K562 (cell line): ENCODE results near the gene CAPN2. TPM values are rescaled to one million over a fixed set of nuclear protein-coding genes. Genes with fewer than 3 reads are reported as not detected.

Experiments
- ATAC-seq: fragments of 200-7000 bp; cut with Tn5 transposase; 3 replicates; pipeline ENCODE4 v1.9.1; 2020; ENCODE audit warnings: moderate library complexity
- BruUV-seq: library from RNA; stranded (reverse); fragments of 400-500 nt; replicated peaks from 2 replicates; lab custom pipeline; 2021; lab: Mats Ljungman, UMichigan
- CTCF ChIA-PET: fragments of 300-600 bp; formaldehyde crosslinking; extraction: SDS; loops from one replicate; lab custom pipeline; 2021; ENCODE audit warnings: low intra/inter-chr PET ratio; lab: Yijun Ruan, JAX
- POLR2A ChIA-PET: fragments of 300-600, 350-650 bp; sonication (Branson Sonifier 250); formaldehyde crosslinking; extraction: SDS; loops from one replicate; lab custom pipeline; 2021; ENCODE audit warnings: antibody characterized with exemption, inconsistent platforms; lab: Yijun Ruan, JAX
- DNase-seq, 4 experiments: peaks; one replicate each; pipeline versions ENCODE4 v3.0.0 to v3.0.0-alpha.2; 2011 to 2018; ENCODE audit warnings: low spot score in 3 of 4, mixed read lengths in 3 of 4; ENCODE audit errors: extremely low read depth in 1 of 4
- FAIRE-seq: peaks from 2 replicates; lab custom pipeline; 2011; peaks lifted over from hg19 to GRCh38; lab: Jason Lieb, UNC
- H2AFZ ChIP-seq: 2 replicates; pipeline ENCODE4 v1.6.0; 2011; ENCODE audit warnings: low read depth, low read length, control low read depth, inconsistent platforms
- H3K27ac ChIP-seq: fragments of 200-600 bp; 3 replicates; pipeline ENCODE4 v1.8.0; 2011; ENCODE audit warnings: low read depth, mild to moderate bottlenecking, control low read depth, inconsistent platforms, low read length, moderate library complexity, mixed read lengths; ENCODE audit errors: extremely low read depth
- H3K27me3 ChIP-seq, 2 experiments: fragments of 300-600 bp in 1 of 2; 2 replicates in 1 of 2; 3 replicates in 1 of 2; pipeline versions ENCODE4 v1.6.0 to v1.8.0; 2011; ENCODE audit warnings: inconsistent platforms in 2 of 2, low read length in 2 of 2, mild to moderate bottlenecking in 1 of 2, mixed read lengths in 1 of 2, moderate library complexity in 1 of 2; ENCODE audit not compliant: control insufficient read depth in 2 of 2, insufficient read depth in 2 of 2
- H3K36me3 ChIP-seq: fragments of 300-600 bp; 3 replicates; pipeline ENCODE4 v1.8.0; 2011; ENCODE audit warnings: mild to moderate bottlenecking, low read length, inconsistent platforms; ENCODE audit not compliant: control insufficient read depth, insufficient read depth
- H3K4me1 ChIP-seq, 2 experiments: fragments of 200-600 bp in 1 of 2; replicated peaks in 1 of 2; 2 replicates in 1 of 2; 3 replicates in 1 of 2; pipeline versions ENCODE4 v1.5.1 to v1.8.0; 2011; ENCODE audit warnings: inconsistent platforms in 2 of 2, low read length in 2 of 2, mild to moderate bottlenecking in 1 of 2, mixed read lengths in 1 of 2, moderate library complexity in 1 of 2; ENCODE audit not compliant: control insufficient read depth in 2 of 2, insufficient read depth in 2 of 2
- H3K4me2 ChIP-seq: 2 replicates; pipeline ENCODE4 v1.6.1; 2011; ENCODE audit warnings: low read length, control low read depth, inconsistent platforms, mixed read lengths; ENCODE audit not compliant: insufficient read depth
- H3K4me3 ChIP-seq: fragments of 200-600 bp; sonication (generic), shearing (Covaris generic); 2 replicates; pipeline ENCODE4 v1.5.1; 2016; ENCODE audit warnings: control low read depth, inconsistent platforms
- H3K79me2 ChIP-seq: fragments of 200-600 bp; 3 replicates; pipeline ENCODE4 v1.8.0; 2011; ENCODE audit warnings: low read length, inconsistent platforms; ENCODE audit not compliant: control insufficient read depth, insufficient read depth
- H3K9ac ChIP-seq, 2 experiments: 2 replicates each; pipeline versions ENCODE4 v1.6.0 to v1.6.1; 2011; ENCODE audit warnings: low read depth in 2 of 2, low read length in 2 of 2, control low read depth in 1 of 2, inconsistent platforms in 1 of 2, mild to moderate bottlenecking in 1 of 2, mixed read lengths in 1 of 2; ENCODE audit not compliant: insufficient read depth in 1 of 2
- H3K9me1 ChIP-seq: one replicate; pipeline ENCODE4 v1.6.0; 2011; ENCODE audit warnings: inconsistent platforms, mild to moderate bottlenecking, low read length, moderate library complexity; ENCODE audit not compliant: control insufficient read depth, insufficient read depth
- H3K9me3 ChIP-seq: replicated peaks from 2 replicates; pipeline ENCODE4 v1.5.1; 2011; ENCODE audit warnings: low read depth, low read length, inconsistent platforms; ENCODE audit not compliant: control insufficient read depth, insufficient read depth
- H4K20me1 ChIP-seq: replicated peaks from 2 replicates; pipeline ENCODE4 v1.6.1; 2011; ENCODE audit warnings: low read length, inconsistent platforms, mixed read lengths; ENCODE audit not compliant: control insufficient read depth, insufficient read depth
- BMI1 ChIP-seq: fragments of 150-350 bp; IDR thresholded peaks from 2 replicates; pipeline ENCODE4 v1.6.1; 2014; ENCODE audit warnings: low read length
- MAFF ChIP-seq: IDR thresholded peaks from 2 replicates; pipeline ENCODE4 v1.6.1; 2012; ENCODE audit warnings: low read length, improper control_type of control experiment
- POLR2AphosphoS2 ChIP-seq: IDR thresholded peaks from 2 replicates; pipeline ENCODE4 v1.6.1; 2012; ENCODE audit warnings: low read length, improper control_type of control experiment
- RUNX1 ChIP-seq: sonication (generic); IDR thresholded peaks from 2 replicates; pipeline ENCODE4 v1.6.1; 2016; ENCODE audit warnings: antibody characterized with exemption, low read depth
- SAFB ChIP-seq: fragments of 200-400 bp; formaldehyde crosslinking; IDR thresholded peaks from 2 replicates; pipeline ENCODE4 v1.6.1; 2017; ENCODE audit warnings: low read depth, low read length, borderline replicate concordance
- TOE1 ChIP-seq, 2 experiments: fragments of 450-650 bp in 1 of 2; sonication (generic) in 1 of 2; formaldehyde crosslinking in 1 of 2; IDR thresholded peaks; 2 replicates each; pipeline versions ENCODE4 v1.7.1 to v1.8.0; 2016 to 2022; ENCODE audit warnings: borderline replicate concordance in 2 of 2, mild to moderate bottlenecking in 2 of 2, antibody characterized with exemption in 1 of 2, inconsistent platforms in 1 of 2, low read depth in 1 of 2, missing genetic modification reagents in 1 of 2, moderate library complexity in 1 of 2
- TRIM25 ChIP-seq: fragments of 450-650 bp; IDR thresholded peaks from 2 replicates; pipeline ENCODE4 v1.7.0; 2016; ENCODE audit warnings: borderline replicate concordance
- XRCC5 ChIP-seq: fragments of 200-400 bp; formaldehyde crosslinking; IDR thresholded peaks from 2 replicates; pipeline ENCODE4 v1.6.1; 2017; ENCODE audit warnings: low read depth, mild to moderate bottlenecking, low read length
- ZNF232 ChIP-seq: sonication (generic); formaldehyde crosslinking; IDR thresholded peaks from 2 replicates; pipeline ENCODE4 v1.8.0; 2022; ENCODE audit warnings: mild to moderate bottlenecking, missing genetic modification reagents
- ZNF263 ChIP-seq: sonication (generic); formaldehyde crosslinking; IDR thresholded peaks from 2 replicates; pipeline ENCODE4 v1.8.0; 2022; ENCODE audit warnings: mild to moderate bottlenecking, missing genetic modification reagents, borderline replicate concordance
- ZNF395 ChIP-seq: fragments of 200-800 bp; sonication (Bioruptor generic); IDR thresholded peaks from 2 replicates; pipeline ENCODE4 v1.6.1; 2017; ENCODE audit warnings: missing genetic modification characterization, missing compliant biosample characterization
- in situ Hi-C: fragments of 300-500 bp; cut with MboI; formaldehyde crosslinking; loops from 4 replicates; pipeline ENCODE4 v1.15.0; 2018; ENCODE audit warnings: inconsistent platforms, mixed read lengths
- intact Hi-C: fragments of 100-400 bp; cut with micrococcal nuclease; formaldehyde crosslinking; loops from 2 replicates; pipeline ENCODE4 v1.14.2; 2022
- polyA plus RNA-seq, 8 experiments: library from polyadenylated mRNA; depleted of rRNA in 4 of 8; stranded (reverse) in 5 of 8; unstranded in 3 of 8; fragments of >200 nt; fragmentation: Nextera tagmentation in 2 of 8; fragmentation: Illumina TruSeq in 1 of 8; extraction: Ambion mirVana in 2 of 8; extraction: Trizol in 1 of 8; gene quantifications; 2 replicates each; pipeline versions ENCODE4 v1.2.1 to v1.2.3, GENCODE V29; 2011 to 2014; ENCODE audit warnings: inconsistent platforms in 1 of 8, missing spikeins in 1 of 8
- total RNA-seq, 7 experiments: library from RNA; depleted of rRNA in 6 of 7; stranded (reverse); fragments of >200 nt in 6 of 7; fragmentation: Illumina TruSeq in 2 of 7; extraction: Trizol in 2 of 7; gene quantifications; 2 replicates each; pipeline versions ENCODE4 v1.2.1 to v1.2.3, GENCODE V29; 2011 to 2021; ENCODE audit warnings: low replicate concordance in 1 of 7

CAPN2 gene
- total and polyA plus RNA-seq, 9 of the 15 experiments (the other 6 are each of a cell fraction or from before 2014, with no cell fraction given) = 24.6 to 157 (median 101) TPM

DNA sequence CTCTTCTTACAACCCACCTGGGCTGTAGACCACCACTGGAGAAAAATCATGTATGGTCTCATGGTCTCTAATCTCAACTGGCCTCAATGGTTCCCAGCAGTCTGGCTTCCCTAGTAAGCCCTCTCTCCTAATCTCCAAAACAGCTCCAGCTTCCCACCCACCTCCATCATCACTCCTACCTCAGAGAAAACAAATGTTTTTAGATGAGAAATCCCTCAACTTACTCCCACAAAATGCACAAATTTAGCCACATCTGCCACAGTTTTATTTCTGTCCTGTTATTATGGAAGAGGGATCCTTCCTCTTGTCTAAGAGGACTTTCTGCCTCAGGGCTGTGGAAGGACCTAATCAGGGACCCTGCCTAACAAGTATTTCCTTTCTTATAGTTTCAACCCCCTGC is 101.3 kb downstream of the CAPN2 start:
- in situ Hi-C loops (no loop called here), intact Hi-C loops (loop anchor here (5.0 kb wide), 4 partner anchors 116 to 294 kb away; no protein-coding TSS in a partner anchor)
- no peak overlapping the region for H3K4me3 ChIP-seq
- ATAC-seq = no peak
- no peaks in the 10 kb centered on the region; a peak in 2 of 5 replicates for H3K4me1 ChIP-seq
- H3K9ac ChIP-seq = no peak overlapping the region
- no peak overlapping the region for H3K27ac ChIP-seq
- ChIA-PET POLR2A (interaction anchor here (0.8 kb wide), 1 partner anchor 9 kb away, joined by 4 read pairs; no protein-coding TSS in a partner anchor), CTCF (no interaction called here)
- H3K36me3 ChIP-seq = peaks cover 74% of the 10 kb centered on the region
- BruUV-seq = no TSS peak
- peaks cover 31% of the 10 kb centered on the region for H3K79me2 ChIP-seq
- no peaks in the 10 kb centered on the region for H3K9me1 ChIP-seq
- no peaks in the 10 kb centered on the region for H3K27me3 ChIP-seq
- H3K4me2 ChIP-seq = no peak overlapping the region
- H4K20me1 ChIP-seq = no peaks in the 10 kb centered on the region
- no peaks in the 10 kb centered on the region for H3K9me3 ChIP-seq
- no peak for FAIRE-seq
- DNase-seq = no peak
- TF ChIP-seq TRIM25 = no peak
- no peak for TF ChIP-seq MAFF
- no peak for TF ChIP-seq BMI1
- TF ChIP-seq TOE1 (IDR thresholded peaks at IDR 0.05; ENCODE audit: borderline replicate concordance) = no peak
- TF ChIP-seq TOE1 (CRISPR knock-in tag; IDR thresholded peaks at IDR 0.05; ENCODE audit: borderline replicate concordance, low read depth) = no peak
- no peak for TF ChIP-seq ZNF263 (CRISPR knock-in tag)
- TF ChIP-seq RUNX1 = no peak
- TF ChIP-seq POLR2AphosphoS2 = no peak
- no peak for TF ChIP-seq ZNF395
- no peak for TF ChIP-seq ZNF232 (CRISPR knock-in tag)
- TF ChIP-seq XRCC5 = no peak
- TF ChIP-seq SAFB = no peak
- TF ChIP-seq, all 486 proteins: peak for 0
- H2AFZ ChIP-seq = no peak overlapping the region
